ENCODE data around the gene MINDY4B.

The MINDY4B gene

DNA sequence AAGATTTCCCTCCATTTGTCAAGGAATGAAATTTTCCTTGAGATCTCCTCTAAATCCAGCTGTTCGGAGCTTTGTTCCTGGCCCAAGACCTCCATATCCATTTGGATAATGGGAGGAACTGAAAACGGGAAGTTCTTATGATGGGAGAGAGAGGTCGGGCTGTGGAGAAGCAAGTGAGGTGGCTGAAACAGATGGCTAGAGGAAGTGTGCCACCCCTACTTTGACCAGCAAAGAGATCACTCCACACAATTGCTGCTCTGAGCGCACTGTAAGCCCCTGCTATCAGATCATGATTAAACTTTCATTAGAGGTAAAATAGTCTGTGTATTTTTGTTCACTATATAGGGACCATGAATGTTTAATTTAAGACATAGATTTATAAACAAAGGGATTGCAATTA is at the start of gene MINDY4B:
Gene MINDY4B, minus strand, starts transcription at position 101 of the 400 bp plus-strand sequence. Its CDS starts 0 bp downstream, at position 101.
- in situ Hi-C loops (cut with HindIII; ENCODE audit: low pct_unique_long_range_greater_than_20kb, low sequenced_read_pairs), result no loop called here
- no peak for DNase-seq (ENCODE audit: low read depth in 1 of 2, low spot score in 1 of 2)
- no peak for TF ChIP-seq JUND (IDR thresholded peaks at IDR 0.05; ENCODE audit: low read depth)

DNA sequence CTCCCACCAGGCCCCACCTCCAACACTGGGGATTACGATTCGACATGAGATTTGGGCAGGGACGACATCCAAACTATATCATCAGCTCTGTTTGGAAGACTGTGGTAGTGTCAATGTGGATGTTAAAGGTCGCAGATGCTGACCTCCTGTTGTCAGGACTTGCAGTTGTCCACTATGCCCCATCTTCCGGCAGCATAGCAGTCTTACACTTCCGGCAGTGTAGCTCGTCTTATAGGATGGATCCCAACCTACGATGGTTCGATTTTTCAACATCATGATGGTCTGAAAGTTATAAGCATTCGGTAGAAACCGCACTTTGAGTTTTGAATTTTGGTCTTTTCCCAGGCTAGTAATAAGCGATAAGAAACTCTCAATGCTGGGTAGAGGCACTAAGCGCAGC is 46.7 kb upstream of the MINDY4B start:
- DNase-seq (ENCODE audit: low read depth in 1 of 2, low spot score in 1 of 2), result no peak
- no peak for TF ChIP-seq JUND (IDR thresholded peaks at IDR 0.05; ENCODE audit: low read depth)
- in situ Hi-C loops (cut with HindIII; ENCODE audit: low pct_unique_long_range_greater_than_20kb, low sequenced_read_pairs), result no loop called here

DNA sequence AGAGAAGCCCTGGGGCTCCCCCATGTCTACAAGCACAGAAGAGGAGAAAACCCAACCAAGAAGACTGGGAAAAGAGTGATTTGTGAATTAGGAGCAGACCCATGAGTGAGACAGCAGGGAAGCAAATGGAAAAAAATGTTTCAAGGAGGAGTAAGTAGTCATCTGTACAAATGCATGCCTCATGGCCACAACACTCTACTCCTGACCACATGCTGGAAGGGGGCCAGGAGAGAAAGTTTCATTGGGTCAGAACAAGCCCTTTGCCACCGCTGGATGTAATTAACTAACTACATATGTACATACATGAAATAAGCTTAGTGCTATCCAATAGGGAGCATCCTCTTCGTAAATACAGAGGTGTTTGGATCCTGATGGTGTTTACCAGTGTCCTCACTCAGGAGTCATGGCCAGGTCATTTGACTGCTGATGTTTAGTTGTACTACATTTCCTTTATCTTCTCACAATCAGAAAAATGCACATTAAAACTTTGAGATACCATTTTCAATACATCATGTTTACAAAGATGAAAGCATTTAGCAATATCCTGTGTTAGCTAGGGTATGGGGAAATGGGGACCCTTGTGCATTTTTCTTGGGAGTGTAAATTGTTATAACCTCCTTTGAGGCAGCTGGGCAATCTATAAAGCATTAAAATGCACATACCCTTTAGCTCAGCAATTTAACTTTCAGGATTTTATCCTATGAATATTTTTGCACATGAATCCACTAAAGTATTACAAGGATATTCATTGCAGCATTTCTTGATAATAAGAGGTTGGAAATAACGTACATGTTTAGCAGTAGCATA is 40.2 kb upstream of the MINDY4B start:
- no peak for TF ChIP-seq JUND (IDR thresholded peaks at IDR 0.05; ENCODE audit: low read depth)
- in situ Hi-C loops (cut with HindIII; ENCODE audit: low pct_unique_long_range_greater_than_20kb, low sequenced_read_pairs), result no loop called here

DNA sequence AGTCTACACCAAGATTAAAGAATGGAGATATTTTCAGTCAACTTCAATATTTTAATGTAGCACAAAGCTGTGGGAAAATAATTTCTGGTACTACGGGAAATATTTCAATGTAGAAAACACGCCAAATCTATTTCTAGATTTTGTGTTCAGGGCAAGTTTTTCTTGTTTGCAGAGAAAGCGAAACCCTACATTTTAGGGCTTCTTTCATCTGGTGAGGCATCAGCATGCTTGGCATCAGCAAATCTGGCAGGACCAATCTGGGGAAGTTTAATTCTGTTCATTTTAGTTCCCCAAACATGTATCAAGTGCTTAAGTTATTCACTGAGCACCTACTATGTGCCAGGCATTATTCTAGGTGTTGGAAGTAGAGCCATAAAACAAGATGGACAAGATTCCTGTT is 37.0 kb upstream of the MINDY4B start:
- in situ Hi-C loops (cut with HindIII; ENCODE audit: low pct_unique_long_range_greater_than_20kb, low sequenced_read_pairs), result no loop called here
- TF ChIP-seq JUND (IDR thresholded peaks at IDR 0.05; ENCODE audit: low read depth), result no peak
- DNase-seq (ENCODE audit: low read depth in 1 of 2, low spot score in 1 of 2), result no peak

More for the DNA sequence above, 40.2 kb upstream of the MINDY4B start:
- DNase-seq (ENCODE audit: low read depth in 1 of 2, low spot score in 1 of 2), result peak in 1 of 2 experiments; percentile 33

DNA sequence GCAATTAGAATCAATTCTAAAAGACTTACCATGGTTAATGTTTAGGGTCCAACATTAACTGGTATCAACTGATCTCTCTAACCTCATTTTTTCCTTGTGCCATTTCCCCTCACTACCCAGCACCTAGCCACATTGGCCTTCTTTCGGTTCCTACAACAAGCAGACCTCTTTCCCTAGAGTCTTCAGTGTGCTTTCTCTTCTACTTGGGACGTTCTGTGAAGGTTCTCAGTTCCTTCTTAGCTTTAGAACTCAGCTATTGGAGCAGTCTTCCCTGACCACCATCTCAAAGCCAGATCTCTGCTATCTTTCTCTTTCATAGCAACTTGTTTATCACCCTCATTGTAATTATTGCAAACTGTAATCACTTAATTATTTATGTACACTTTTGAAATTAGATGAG is 31.5 kb upstream of the MINDY4B start:
- no peak for DNase-seq (ENCODE audit: low read depth in 1 of 2, low spot score in 1 of 2)
- no peak for TF ChIP-seq JUND (IDR thresholded peaks at IDR 0.05; ENCODE audit: low read depth)
- in situ Hi-C loops (cut with HindIII; ENCODE audit: low pct_unique_long_range_greater_than_20kb, low sequenced_read_pairs), result no loop called here

DNA sequence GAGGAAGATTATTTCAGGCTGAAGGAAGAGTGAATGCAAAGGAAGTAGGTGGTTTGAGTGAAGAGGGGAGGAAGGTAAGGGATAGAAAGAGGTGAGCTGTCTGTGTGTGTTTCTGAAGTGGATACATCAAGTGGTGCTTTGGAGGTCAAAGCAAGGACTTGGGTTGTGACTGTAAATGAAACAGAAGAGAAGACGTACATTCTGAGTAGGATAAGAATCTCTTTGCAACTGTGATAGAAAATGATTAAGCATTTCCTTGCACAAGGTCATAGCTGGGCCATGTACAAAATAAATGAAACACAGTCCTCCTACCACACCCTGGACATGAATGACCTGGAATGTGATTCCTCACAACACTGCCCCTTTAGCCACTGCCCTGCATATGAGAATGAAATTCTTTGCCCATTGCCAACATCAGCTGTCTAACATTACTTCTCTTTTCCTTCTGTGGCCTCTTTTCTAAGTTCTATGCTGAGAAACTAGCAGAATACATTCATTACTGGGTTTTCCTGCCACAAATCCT is 28.3 kb upstream of the MINDY4B start:
- no peak for TF ChIP-seq JUND (IDR thresholded peaks at IDR 0.05; ENCODE audit: low read depth)
- DNase-seq (ENCODE audit: low read depth in 1 of 2, low spot score in 1 of 2), result no peak
- in situ Hi-C loops (cut with HindIII; ENCODE audit: low pct_unique_long_range_greater_than_20kb, low sequenced_read_pairs), result no loop called here

DNA sequence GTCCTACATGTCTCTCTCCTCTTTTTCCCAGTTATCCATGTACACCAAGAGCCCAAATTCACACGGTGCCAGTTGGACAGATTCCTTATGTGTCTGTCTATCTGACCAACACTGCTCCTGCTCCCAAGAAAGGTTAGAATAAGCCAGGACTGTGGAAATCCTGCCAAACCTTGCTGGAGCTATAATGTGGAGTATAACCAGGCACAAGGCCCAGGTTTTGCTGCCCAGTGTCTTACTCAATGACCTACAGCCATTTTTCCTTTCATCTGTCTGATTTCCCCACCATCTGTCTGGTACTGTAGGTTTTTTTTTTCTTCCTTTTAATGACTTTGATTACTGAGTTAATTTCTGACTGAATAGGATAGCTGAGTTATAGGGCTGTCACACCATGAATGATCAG is 26.5 kb upstream of the MINDY4B start:
- no peak for TF ChIP-seq JUND (IDR thresholded peaks at IDR 0.05; ENCODE audit: low read depth)

DNA sequence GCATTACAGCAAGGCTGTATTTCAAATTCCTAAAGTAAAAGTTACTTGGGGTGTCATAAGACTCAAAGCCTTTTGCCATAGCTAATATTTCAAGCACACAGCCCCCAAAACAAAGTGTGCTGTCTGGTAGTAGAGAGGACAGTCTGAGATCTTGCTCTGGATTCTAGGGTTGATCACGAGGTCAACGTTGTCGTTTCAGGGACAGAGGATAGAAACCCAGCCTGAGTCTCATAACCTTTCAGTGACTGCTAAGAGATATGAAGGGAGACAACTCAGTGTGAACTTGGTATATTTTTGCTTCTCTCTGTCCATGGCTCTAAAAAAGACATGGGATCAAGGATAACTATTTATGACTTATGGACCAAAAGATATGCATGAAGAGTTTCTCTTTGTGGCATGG is 25.6 kb upstream of the MINDY4B start:
- no peak for TF ChIP-seq JUND (IDR thresholded peaks at IDR 0.05; ENCODE audit: low read depth)
- DNase-seq (ENCODE audit: low read depth in 1 of 2, low spot score in 1 of 2), result no peak
- in situ Hi-C loops (cut with HindIII; ENCODE audit: low pct_unique_long_range_greater_than_20kb, low sequenced_read_pairs), result no loop called here

More for the DNA sequence above, 26.5 kb upstream of the MINDY4B start:
- no peak for DNase-seq (ENCODE audit: low read depth in 1 of 2, low spot score in 1 of 2)
- in situ Hi-C loops (cut with HindIII; ENCODE audit: low pct_unique_long_range_greater_than_20kb, low sequenced_read_pairs), result no loop called here

DNA sequence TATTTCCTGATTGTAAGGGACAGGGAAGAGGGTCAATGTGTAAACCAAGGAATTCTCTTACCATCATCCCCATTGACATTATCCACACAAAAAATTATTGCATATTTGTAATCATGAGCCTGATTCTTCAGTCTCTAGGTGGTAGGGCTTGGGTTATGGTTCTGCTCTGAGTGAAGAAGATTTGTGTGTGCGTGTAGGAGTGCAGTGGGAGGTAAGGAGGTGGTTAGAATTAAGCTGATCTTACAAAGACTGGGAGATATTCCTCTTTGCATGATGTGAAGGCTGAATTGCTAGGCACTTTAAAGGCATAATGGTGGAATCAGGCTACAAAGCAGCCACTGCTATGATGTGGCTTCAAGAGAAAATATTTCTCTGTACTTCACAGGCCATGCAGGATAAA is 23.0 kb upstream of the MINDY4B start:
- in situ Hi-C loops (cut with HindIII; ENCODE audit: low pct_unique_long_range_greater_than_20kb, low sequenced_read_pairs), result no loop called here
- no peak for TF ChIP-seq JUND (IDR thresholded peaks at IDR 0.05; ENCODE audit: low read depth)
- no peak for DNase-seq (ENCODE audit: low read depth in 1 of 2, low spot score in 1 of 2)

DNA sequence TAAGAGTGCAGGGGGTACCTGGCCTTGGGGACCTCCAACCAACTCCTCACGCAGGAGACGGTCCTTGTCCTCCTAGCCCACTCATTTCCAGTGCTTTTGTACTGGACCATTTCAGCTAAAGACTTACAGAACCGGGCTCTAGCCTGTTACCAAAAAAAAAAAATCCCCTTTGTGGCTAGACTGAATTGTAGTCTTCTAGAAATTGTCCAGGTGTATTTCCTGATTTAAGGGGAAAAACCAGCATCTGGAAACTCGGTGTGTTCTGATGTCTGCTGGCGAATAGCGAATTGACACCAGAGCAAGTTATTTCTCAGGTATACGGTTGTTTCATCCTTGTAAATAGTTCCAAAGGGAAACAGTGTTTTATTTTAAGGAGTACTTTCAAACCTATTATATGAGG is 21.1 kb upstream of the MINDY4B start:
- no peak for TF ChIP-seq JUND (IDR thresholded peaks at IDR 0.05; ENCODE audit: low read depth)
- in situ Hi-C loops (cut with HindIII; ENCODE audit: low pct_unique_long_range_greater_than_20kb, low sequenced_read_pairs), result no loop called here
- DNase-seq (ENCODE audit: low read depth in 1 of 2, low spot score in 1 of 2), result no peak

DNA sequence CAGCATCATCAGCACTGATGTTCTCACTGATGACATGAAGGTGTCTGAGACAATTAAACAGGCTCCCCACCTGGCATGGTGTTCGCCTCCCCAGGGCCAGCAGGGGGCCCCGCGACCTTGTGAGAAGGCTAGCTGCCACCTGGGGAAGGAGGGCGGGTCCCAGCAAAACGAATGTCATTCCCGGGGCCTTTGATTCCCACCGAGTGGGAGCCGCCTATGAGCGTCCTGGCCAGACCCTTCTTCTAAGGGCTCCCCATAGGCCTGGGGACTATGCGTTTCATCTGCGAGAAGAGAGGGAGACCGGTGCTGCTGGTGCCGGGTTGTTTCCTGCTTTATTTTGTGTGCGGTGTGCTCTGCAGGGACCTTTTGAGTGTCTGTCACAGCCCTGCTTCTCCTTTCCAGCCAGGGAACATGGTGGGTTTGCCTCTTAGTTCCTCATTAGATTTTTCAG is 20.5 kb upstream of the MINDY4B start:
- in situ Hi-C loops (cut with HindIII; ENCODE audit: low pct_unique_long_range_greater_than_20kb, low sequenced_read_pairs), result no loop called here
- no peak for TF ChIP-seq JUND (IDR thresholded peaks at IDR 0.05; ENCODE audit: low read depth)

DNA sequence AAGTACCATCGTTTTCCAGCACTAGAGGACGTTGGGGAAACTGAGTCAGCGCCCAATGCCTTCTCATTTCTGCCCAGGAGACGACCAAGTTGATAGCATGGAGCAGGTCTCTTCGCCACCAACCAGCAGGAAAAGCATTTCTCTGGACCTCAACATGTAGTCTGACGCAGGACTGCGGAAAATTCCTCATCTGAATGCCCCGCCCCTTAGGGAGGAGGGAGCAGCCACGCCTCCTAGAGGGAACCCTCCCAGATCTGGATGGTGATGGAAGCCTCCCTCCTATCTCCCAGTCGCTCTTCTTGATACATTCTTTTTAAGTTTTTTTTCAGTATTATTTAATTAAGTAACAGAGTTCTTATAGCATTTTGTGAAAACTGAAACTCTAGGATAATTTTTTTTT is 17.4 kb upstream of the MINDY4B start:
- in situ Hi-C loops (cut with HindIII; ENCODE audit: low pct_unique_long_range_greater_than_20kb, low sequenced_read_pairs), result no loop called here
- peak; percentile 35 to 81 for DNase-seq (ENCODE audit: low read depth in 1 of 2, low spot score in 1 of 2)
- TF ChIP-seq JUND (IDR thresholded peaks at IDR 0.05; ENCODE audit: low read depth), result no peak

More for the DNA sequence above, 20.5 kb upstream of the MINDY4B start:
- peak; percentile 45 to 77 for DNase-seq (ENCODE audit: low read depth in 1 of 2, low spot score in 1 of 2)

DNA sequence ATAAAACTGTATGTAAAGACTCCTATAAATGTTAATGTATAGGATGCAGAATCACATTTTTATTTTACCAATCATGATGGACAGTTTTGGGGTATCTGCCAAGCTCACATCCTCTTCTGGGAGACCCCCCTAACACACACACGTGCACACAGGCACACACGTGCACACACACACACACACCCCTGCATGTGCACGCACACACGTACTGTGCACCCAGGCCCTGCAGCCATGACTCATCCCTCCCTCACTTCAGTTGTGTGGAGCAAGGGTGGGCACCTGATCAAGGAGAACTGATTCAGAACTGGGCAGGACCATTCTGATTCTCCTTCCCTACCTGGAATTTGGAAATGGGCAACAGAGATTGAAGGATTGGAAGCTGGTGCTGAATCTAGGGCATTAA is 16.0 kb upstream of the MINDY4B start:
- no peak for TF ChIP-seq JUND (IDR thresholded peaks at IDR 0.05; ENCODE audit: low read depth)
- DNase-seq (ENCODE audit: low read depth in 1 of 2, low spot score in 1 of 2), result no peak
- in situ Hi-C loops (cut with HindIII; ENCODE audit: low pct_unique_long_range_greater_than_20kb, low sequenced_read_pairs), result no loop called here

Data from T47D (cell line).